NCI-H460 (cell line): ENCODE data around the gene PAK4. TPM values are rescaled to one million over a fixed set of nuclear protein-coding genes. Genes with fewer than 3 reads are reported as not detected.

ENCODE experiments used
- DNase-seq: peaks from one replicate; pipeline ENCODE4 v3.0.0-alpha.2; 2016; ENCODE audit warnings: low read depth; ENCODE audit errors: extremely low read depth
- total RNA-seq: library from RNA; depleted of rRNA; stranded (reverse); fragments of >200 nt; shearing (Covaris generic); gene quantifications from 2 replicates; pipeline ENCODE4 v1.2.3, GENCODE V29; 2014

Gene PAK4
- total RNA-seq, 1 experiment from 2014 or later = 4.4 TPM

- no peak for DNase-seq
These were observed 35.5 kb downstream of the PAK4 start for GRCh38 chr19:39160889-39161672.

- DNase-seq = no peak
These were observed 37.0 kb downstream of the PAK4 start for GRCh38 chr19:39162441-39163043.

GRCh38 chr19:39163621-39164020, 38.0 kb downstream of the PAK4 start:
- DNase-seq = no peak

GRCh38 chr19:39164289-39164688, 38.7 kb downstream of the PAK4 start:
- DNase-seq = no peak

- DNase-seq = no peak
These were observed 40.3 kb downstream of the PAK4 start for GRCh38 chr19:39165857-39166256.

- no peak for DNase-seq
These were observed 41.2 kb downstream of the PAK4 start for GRCh38 chr19:39166571-39167391.

GRCh38 chr19:39167461-39168257, 42.1 kb downstream of the PAK4 start:
- DNase-seq = no peak

- DNase-seq = no peak
These were observed 42.9 kb downstream of the PAK4 start for GRCh38 chr19:39168258-39169142.

GRCh38 chr19:39169143-39169810, 43.7 kb downstream of the PAK4 start:
- no peak for DNase-seq

GRCh38 chr19:39170386-39171231, 45.0 kb downstream of the PAK4 start:
- no peak for DNase-seq

- no peak for DNase-seq
These were observed 46.2 kb downstream of the PAK4 start for GRCh38 chr19:39171479-39172465.

GRCh38 chr19:39172700-39173501, 47.3 kb downstream of the PAK4 start:
- no peak for DNase-seq

- no peak for DNase-seq
These were observed 48.0 kb downstream of the PAK4 start for GRCh38 chr19:39173502-39173991.

GRCh38 chr19:39174142-39174541, 48.6 kb downstream of the PAK4 start:
- no peak for DNase-seq

GRCh38 chr19:39174558-39175544, 49.3 kb downstream of the PAK4 start:
- DNase-seq = no peak
